ENCODE results near the gene TTYH2. TPM values are rescaled to one million over a fixed set of nuclear protein-coding genes. Genes with fewer than 3 reads are reported as not detected.
"Not testable (repeated sequence)": the region's sequence is repeated elsewhere in the genome, so short reads cannot be mapped to it uniquely, and the experiment has no call there.

The TTYH2 gene
- total RNA-seq, 4 donors from 2014 or later, result 12.4 to 24.7 (median 18.8) TPM

- WGBS, 2 donors, result 63 to 68% methylated on average over 9 of the region's 9 CpGs
- intact Hi-C loops (cut with DNase I), result no loop called here
- DNase-seq, result no peak
- Histone ChIP-seq H3K36me3 (no peaks in the 10 kb centered on the region), H3K27ac (no peak overlapping the region), H3K4me3 (replicated peaks in 1 of 3) (no peak overlapping the region), H3K4me1 (peaks cover 0 to 22% of the 10 kb centered on the region in 2 donors), H3K9me3 (no peaks in the 10 kb centered on the region), H3K27me3 (no peaks in the 10 kb centered on the region)
- TF ChIP-seq POLR2A (IDR thresholded peaks at IDR 0.05), result no peak
- TF ChIP-seq CTCF (IDR thresholded peaks at IDR 0.05), result no peak
Observed at GRCh38 chr17:74280093-74280513, 66.7 kb downstream of the TTYH2 start.

GRCh38 chr17:74281799-74282198 lies 68.4 kb downstream of the TTYH2 start:
- intact Hi-C loops (cut with DNase I), result no loop called here
- peak; percentile 55 to 72 for DNase-seq
- Histone ChIP-seq H3K27me3 (no peaks in the 10 kb centered on the region), H3K4me3 (replicated peaks in 1 of 3) (no peak overlapping the region), H3K4me1 (peaks cover 0 to 8% of the 10 kb centered on the region in 2 donors), H3K9me3 (no peaks in the 10 kb centered on the region), H3K36me3 (no peaks in the 10 kb centered on the region), H3K27ac (no peak overlapping the region)
- WGBS, 2 donors, result 87 to 95% methylated on average over 6 to 8 of the region's 20 CpGs
- no peak for TF ChIP-seq CTCF (IDR thresholded peaks at IDR 0.05)
- no peak for TF ChIP-seq POLR2A (IDR thresholded peaks at IDR 0.05)

GRCh38 chr17:74282274-74282586 lies 68.9 kb downstream of the TTYH2 start:
- DNase-seq; intact Hi-C loops (cut with DNase I); H3K36me3 ChIP-seq; H3K9me3 ChIP-seq; H3K4me3 ChIP-seq (replicated peaks in 1 of 3); H3K27ac ChIP-seq; H3K4me1 ChIP-seq; H3K27me3 ChIP-seq: not testable (repeated sequence)
- 93 to 97% methylated on average over 4 of the region's 4 CpGs for WGBS, 2 donors

GRCh38 chr17:74282587-74283370 lies 69.4 kb downstream of the TTYH2 start:
- Histone ChIP-seq H3K9me3 (no peaks in the 10 kb centered on the region), H3K4me1 (peaks cover 0 to 8% of the 10 kb centered on the region in 2 donors), H3K27me3 (no peaks in the 10 kb centered on the region), H3K4me3 (replicated peaks in 1 of 3) (no peak overlapping the region), H3K27ac (no peak overlapping the region), H3K36me3 (no peaks in the 10 kb centered on the region)
- TF ChIP-seq CTCF (IDR thresholded peaks at IDR 0.05) (no peak), POLR2A (IDR thresholded peaks at IDR 0.05) (no peak)
- 64 to 81% methylated on average over 9 of the region's 9 CpGs for WGBS, 2 donors
- intact Hi-C loops (cut with DNase I), result no loop called here
- no peak for DNase-seq

GRCh38 chr17:74283371-74283673 lies 70.0 kb downstream of the TTYH2 start:
- no peaks in the 10 kb centered on the region for H3K27me3 ChIP-seq
- no peak for DNase-seq
- TF ChIP-seq CTCF (IDR thresholded peaks at IDR 0.05) (no peak), POLR2A (IDR thresholded peaks at IDR 0.05) (no peak)
- intact Hi-C loops (cut with DNase I), result no loop called here
- no peaks in the 10 kb centered on the region for H3K9me3 ChIP-seq
- peaks cover 0 to 8% of the 10 kb centered on the region in 2 donors for H3K4me1 ChIP-seq
- no peaks in the 10 kb centered on the region for H3K36me3 ChIP-seq
- H3K4me3 ChIP-seq (replicated peaks in 1 of 3), result no peak overlapping the region
- WGBS, 2 donors, result 88 to 91% methylated on average over 4 of the region's 4 CpGs
- H3K27ac ChIP-seq, result no peak overlapping the region
